ENCODE results near the gene TAS1R1. TPM values are rescaled to one million over a fixed set of nuclear protein-coding genes. Genes with fewer than 3 reads are reported as not detected.

TAS1R1 gene
- total RNA-seq (not detected in 2 replicates), polyA plus RNA-seq (0.17 TPM in 1 of 2 replicates, not detected in the other)

- Histone ChIP-seq H3K36me3 (peaks cover 6% of the 10 kb centered on the region), H3K9me3 (ENCODE audit: low read depth) (no peaks in the 10 kb centered on the region)
Observed at GRCh38 chr1:6554907-6555778, at the start of gene TAS1R1. Gene TAS1R1, plus strand, starts transcription at chr1:6555307. Its CDS starts 67 bp downstream, at chr1:6555374.

GRCh38 chr1:6505367-6506209, 49.5 kb upstream of the TAS1R1 start:
- no peak for DNase-seq (ENCODE audit: low read depth in 1 of 2, low spot score in 1 of 2)
- TF ChIP-seq CTCF (IDR thresholded peaks at IDR 0.05; ENCODE audit: low read depth, low read length) = no peak
- no peaks in the 10 kb centered on the region for H3K4me1 ChIP-seq (ENCODE audit: low read depth)

More at GRCh38 chr1:6554907-6555778, at the start of gene TAS1R1:
- Histone ChIP-seq H3K27me3 (no peaks in the 10 kb centered on the region), H3K27ac (peak within 1 kb of the TSS; percentile 79), H3K4me3 (peak within 1 kb of the TSS; percentile 97), H3K4me1 (ENCODE audit: low read depth) (peaks cover 6% of the 10 kb centered on the region)
- no peak for TF ChIP-seq CTCF (IDR thresholded peaks at IDR 0.05; ENCODE audit: low read depth, low read length)
- no peak for DNase-seq (ENCODE audit: low read depth in 1 of 2, low spot score in 1 of 2)

GRCh38 chr1:6506210-6507036, 48.7 kb upstream of the TAS1R1 start:
- H3K27ac ChIP-seq = no peak overlapping the region

More at GRCh38 chr1:6505367-6506209, 49.5 kb upstream of the TAS1R1 start:
- H3K27me3 ChIP-seq = no peaks in the 10 kb centered on the region
- H3K9me3 ChIP-seq (ENCODE audit: low read depth) = no peaks in the 10 kb centered on the region
- H3K27ac ChIP-seq = no peak overlapping the region
- H3K4me3 ChIP-seq = no peak overlapping the region
- H3K36me3 ChIP-seq = no peaks in the 10 kb centered on the region

DNA sequence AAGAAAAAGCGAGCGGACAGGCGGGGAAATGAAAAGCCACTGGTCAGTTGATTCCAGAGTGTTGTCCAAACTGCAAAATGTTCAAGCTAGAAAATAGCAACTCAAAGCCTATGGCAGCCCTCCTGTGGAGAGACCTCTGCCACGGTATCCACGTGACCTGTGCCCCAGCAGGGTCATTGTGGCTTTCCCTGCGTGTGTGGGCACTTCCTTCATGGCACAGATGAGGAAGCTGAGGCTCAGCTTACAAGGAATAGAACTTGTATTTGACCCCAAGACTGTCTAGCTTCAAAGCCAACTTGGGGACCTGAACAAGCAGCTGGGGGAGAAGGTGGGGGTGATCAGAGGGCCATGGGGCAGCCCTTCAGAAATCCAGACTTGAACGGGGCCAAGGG, 48.1 kb upstream of the TAS1R1 start:
- Histone ChIP-seq H3K9me3 (ENCODE audit: low read depth) (no peaks in the 10 kb centered on the region), H3K27me3 (no peaks in the 10 kb centered on the region), H3K4me1 (ENCODE audit: low read depth) (no peaks in the 10 kb centered on the region), H3K27ac (no peak overlapping the region), H3K36me3 (no peaks in the 10 kb centered on the region), H3K4me3 (no peak overlapping the region)
- DNase-seq (ENCODE audit: low read depth in 1 of 2, low spot score in 1 of 2) = no peak
- TF ChIP-seq CTCF (IDR thresholded peaks at IDR 0.05; ENCODE audit: low read depth, low read length) = no peak

More at GRCh38 chr1:6506210-6507036, 48.7 kb upstream of the TAS1R1 start:
- DNase-seq (ENCODE audit: low read depth in 1 of 2, low spot score in 1 of 2) = no peak
- no peaks in the 10 kb centered on the region for H3K9me3 ChIP-seq (ENCODE audit: low read depth)
- no peak overlapping the region for H3K4me3 ChIP-seq
- TF ChIP-seq CTCF (IDR thresholded peaks at IDR 0.05; ENCODE audit: low read depth, low read length) = no peak
- no peaks in the 10 kb centered on the region for H3K4me1 ChIP-seq (ENCODE audit: low read depth)
- no peaks in the 10 kb centered on the region for H3K27me3 ChIP-seq
- no peaks in the 10 kb centered on the region for H3K36me3 ChIP-seq

GRCh38 chr1:6507461-6507911, 47.6 kb upstream of the TAS1R1 start:
- no peak for DNase-seq (ENCODE audit: low read depth in 1 of 2, low spot score in 1 of 2)
- Histone ChIP-seq H3K36me3 (no peaks in the 10 kb centered on the region), H3K4me1 (ENCODE audit: low read depth) (no peaks in the 10 kb centered on the region), H3K27me3 (no peaks in the 10 kb centered on the region), H3K9me3 (ENCODE audit: low read depth) (no peaks in the 10 kb centered on the region), H3K27ac (no peak overlapping the region), H3K4me3 (no peak overlapping the region)
- TF ChIP-seq CTCF (IDR thresholded peaks at IDR 0.05; ENCODE audit: low read depth, low read length) = no peak

All from cardiac muscle cell (in vitro differentiated cells and primary cell).